HepG2 (cell line): ENCODE data around the gene PRKCE. TPM values are rescaled to one million over a fixed set of nuclear protein-coding genes. Genes with fewer than 3 reads are reported as not detected.

ENCODE experiments used
- AFF4 ChIP-seq: sonication (generic); formaldehyde crosslinking; IDR thresholded peaks from 2 replicates; pipeline ENCODE4 v1.4.0; 2020; ENCODE audit warnings: missing genetic modification reagents
- AHR ChIP-seq: IDR thresholded peaks from 2 replicates; pipeline ENCODE4 v1.6.1; 2018; ENCODE audit warnings: missing genetic modification reagents, missing compliant biosample characterization
- ATF6 ChIP-seq: sonication (generic); formaldehyde crosslinking; conservative IDR thresholded peaks from 2 replicates; pipeline ENCODE4 v1.4.0; 2020; ENCODE audit warnings: missing genetic modification reagents
- CENPBD1 ChIP-seq: sonication (generic); formaldehyde crosslinking; IDR thresholded peaks from 2 replicates; pipeline ENCODE4 v1.8.0; 2022; ENCODE audit warnings: missing genetic modification reagents, low read depth, mild to moderate bottlenecking, borderline replicate concordance
- EEA1 ChIP-seq: sonication (generic); formaldehyde crosslinking; IDR thresholded peaks from 2 replicates; pipeline ENCODE4 v1.5.1; 2020; ENCODE audit warnings: mild to moderate bottlenecking, missing genetic modification reagents, borderline replicate concordance
- FOSL2 ChIP-seq: sonication (generic); formaldehyde crosslinking; IDR thresholded peaks from 2 replicates; pipeline ENCODE4 v1.4.0; 2020; ENCODE audit warnings: missing genetic modification reagents
- FOXK1 ChIP-seq: sonication (generic); formaldehyde crosslinking; IDR thresholded peaks from 2 replicates; pipeline ENCODE4 v1.4.0; 2020; ENCODE audit warnings: low read depth, missing genetic modification reagents, borderline replicate concordance
- HOXA5 ChIP-seq: sonication (generic); formaldehyde crosslinking; IDR thresholded peaks from 2 replicates; pipeline ENCODE4 v1.4.0; 2020; ENCODE audit warnings: missing genetic modification reagents
- MTA1 ChIP-seq: sonication (generic); formaldehyde crosslinking; IDR thresholded peaks from 2 replicates; pipeline ENCODE4 v1.4.0; 2020; ENCODE audit warnings: missing genetic modification reagents, mild to moderate bottlenecking, borderline replicate concordance
- MTF2 ChIP-seq: sonication (generic); formaldehyde crosslinking; IDR thresholded peaks from 2 replicates; pipeline ENCODE4 v1.5.0; 2020; ENCODE audit warnings: missing genetic modification reagents, borderline replicate concordance
- NCOA2 ChIP-seq: sonication (generic); formaldehyde crosslinking; IDR thresholded peaks from 2 replicates; pipeline ENCODE4 v1.8.0; 2022; ENCODE audit warnings: inconsistent platforms
- RFX5 ChIP-seq: IDR thresholded peaks from 2 replicates; pipeline ENCODE4 v1.6.1; 2011; ENCODE audit warnings: low read depth, low read length, improper control_type of control experiment
- TEAD3 ChIP-seq: optimal IDR thresholded peaks from 2 replicates; pipeline ENCODE3; 2016; ENCODE audit warnings: borderline replicate concordance
- ZBTB3 ChIP-seq: sonication (generic); formaldehyde crosslinking; IDR thresholded peaks from 2 replicates; pipeline ENCODE4 v1.4.0; 2020; ENCODE audit warnings: low read depth, mild to moderate bottlenecking, moderate library complexity, missing genetic modification reagents, borderline replicate concordance
- ZFY ChIP-seq: sonication (generic); formaldehyde crosslinking; IDR thresholded peaks from 2 replicates; pipeline ENCODE4 v1.4.0; 2020; ENCODE audit warnings: missing genetic modification reagents
- ZFYVE20 ChIP-seq: sonication (generic); formaldehyde crosslinking; IDR thresholded peaks from 2 replicates; pipeline ENCODE4 v1.8.0; 2023; ENCODE audit warnings: low read depth, mild to moderate bottlenecking, moderate library complexity, missing genetic modification reagents, borderline replicate concordance
- ZNF10 ChIP-seq: sonication (generic); formaldehyde crosslinking; IDR thresholded peaks from 2 replicates; pipeline ENCODE4 v1.4.0; 2020; ENCODE audit warnings: mild to moderate bottlenecking, low read depth, missing genetic modification reagents, borderline replicate concordance
- ZNF251 ChIP-seq: sonication (generic); formaldehyde crosslinking; IDR thresholded peaks from 2 replicates; pipeline ENCODE4 v1.9.0; 2021; ENCODE audit warnings: mild to moderate bottlenecking, missing genetic modification reagents
- ZNF557 ChIP-seq: sonication (generic); formaldehyde crosslinking; IDR thresholded peaks from 2 replicates; pipeline ENCODE4 v1.4.0; 2020; ENCODE audit warnings: missing genetic modification reagents
- ZNF737 ChIP-seq: sonication (generic); formaldehyde crosslinking; IDR thresholded peaks from 2 replicates; pipeline ENCODE4 v1.5.0; 2020; ENCODE audit warnings: missing genetic modification reagents, mild to moderate bottlenecking, borderline replicate concordance
- ZNF746 ChIP-seq: sonication (generic); formaldehyde crosslinking; IDR thresholded peaks from 2 replicates; pipeline ENCODE4 v1.8.0; 2022; ENCODE audit warnings: mild to moderate bottlenecking, missing genetic modification reagents
- polyA plus RNA-seq, 8 experiments: library from polyadenylated mRNA; depleted of rRNA in 3 of 8; stranded (reverse) in 7 of 8; unstranded in 1 of 8; fragments of >200 nt; fragmentation: Illumina TruSeq in 4 of 8; extraction: Trizol in 4 of 8; gene quantifications; 2 replicates each; pipeline versions ENCODE4 v1.2.1 to v1.2.3, GENCODE V29; 2011 to 2016; ENCODE audit warnings: low read depth in 4 of 8, missing spikeins in 1 of 8, mixed read lengths in 1 of 8; ENCODE audit not compliant: insufficient read depth in 1 of 8
- total RNA-seq, 5 experiments: library from RNA; depleted of rRNA; stranded (reverse); fragments of >200 nt; fragmentation: Illumina TruSeq; extraction: Trizol; gene quantifications; 2 replicates each; pipeline ENCODE4 v1.2.3, GENCODE V29; 2016; ENCODE audit warnings: low read depth in 1 of 5

The PRKCE gene
- total and polyA plus RNA-seq, 2 of the 13 experiments (the other 11 are each of a cell fraction or from before 2014, with no cell fraction given), result 1.0 to 3.9 TPM

GRCh38 chr2:46187112-46187618, 535.7 kb downstream of the PRKCE start (continued):
- TF ChIP-seq ZBTB3 (no peak), ZNF737 (no peak), HOXA5 (CRISPR knock-in tag) (no peak), ZFYVE20 (no peak), ZNF746 (CRISPR knock-in tag) (no peak), FOXK1 (CRISPR knock-in tag) (no peak), ATF6 (CRISPR knock-in tag) (no peak), AFF4 (CRISPR knock-in tag) (no peak), MTA1 (no peak), AHR (no peak), RFX5 (no peak), MTF2 (CRISPR knock-in tag) (no peak), ZNF557 (CRISPR knock-in tag) (no peak), FOSL2 (peak; percentile 39; the same call in 1 of the 2 replicates), NCOA2 (CRISPR knock-in tag) (no peak; the same call in 1 of the 2 replicates), EEA1 (CRISPR knock-in tag) (no peak), ZFY (CRISPR knock-in tag) (peak; percentile 81), CENPBD1 (no peak), TEAD3 (CRISPR knock-in tag) (peak; percentile 79), ZNF251 (CRISPR knock-in tag) (no peak), ZNF10 (CRISPR knock-in tag) (no peak)
